CD14-positive monocyte (primary cell): ENCODE data around the gene ESRRB. TPM values are rescaled to one million over a fixed set of nuclear protein-coding genes. Genes with fewer than 3 reads are reported as not detected.

Source experiments
- DNase-seq, 3 donors: peaks; one replicate each; pipeline ENCODE4 v3.0.0-alpha.2; 2011 to 2022
- H2AFZ ChIP-seq: 2 replicates; pipeline ENCODE4 v1.6.0; 2012; ENCODE audit warnings: mild to moderate bottlenecking, low read depth, low read length, inconsistent platforms; ENCODE audit not compliant: insufficient read depth, poor library complexity, severe bottlenecking
- H3K27ac ChIP-seq, 2 donors: 1 replicate in 1 of 2; 2 replicates in 1 of 2; pipeline ENCODE4 v1.5.1; 2012 to 2013; ENCODE audit warnings: low read length in 2 of 2, control low read depth in 1 of 2, inconsistent platforms in 1 of 2, low read depth in 1 of 2, mild to moderate bottlenecking in 1 of 2
- H3K27me3 ChIP-seq, 2 donors: one replicate each; pipeline versions ENCODE4 v1.6.0 to v1.6.1; 2011 to 2013; ENCODE audit warnings: low read length in 2 of 2; ENCODE audit not compliant: control insufficient read depth in 2 of 2, insufficient read depth in 2 of 2
- H3K36me3 ChIP-seq, 2 donors: replicated peaks in 1 of 2; 1 replicate in 1 of 2; 2 replicates in 1 of 2; pipeline versions ENCODE4 v1.5.1 to v1.6.1; 2012 to 2013; ENCODE audit warnings: low read length in 2 of 2, control low read depth in 1 of 2, inconsistent platforms in 1 of 2, mild to moderate bottlenecking in 1 of 2; ENCODE audit not compliant: insufficient read depth in 2 of 2, control insufficient read depth in 1 of 2
- H3K4me1 ChIP-seq, 2 donors: 1 replicate in 1 of 2; 2 replicates in 1 of 2; pipeline versions ENCODE4 v1.5.1 to v1.6.1; 2012 to 2013; ENCODE audit warnings: low read length in 2 of 2, control low read depth in 1 of 2, inconsistent platforms in 1 of 2, mild to moderate bottlenecking in 1 of 2, moderate library complexity in 1 of 2; ENCODE audit not compliant: insufficient read depth in 2 of 2, control insufficient read depth in 1 of 2
- H3K4me2 ChIP-seq: replicated peaks from 2 replicates; pipeline ENCODE3; 2012; ENCODE audit warnings: low read length, moderate library complexity, mild to moderate bottlenecking; ENCODE audit not compliant: poor library complexity, severe bottlenecking; ENCODE audit errors: extremely low read depth
- H3K4me3 ChIP-seq, 3 experiments: fragments of 200-600 bp in 1 of 3; sonication (generic) in 1 of 3; replicated peaks in 1 of 3; 1 replicate in 2 of 3; 2 replicates in 1 of 3; pipeline ENCODE4 v1.5.1; 2011 to 2013; ENCODE audit warnings: low read length in 3 of 3, mild to moderate bottlenecking in 3 of 3, control low read depth in 2 of 3, low read depth in 2 of 3, inconsistent platforms in 1 of 3, moderate library complexity in 1 of 3
- H3K79me2 ChIP-seq: 2 replicates; pipeline ENCODE4 v1.6.0; 2012; ENCODE audit warnings: mild to moderate bottlenecking, control low read depth, inconsistent platforms, low read length, moderate library complexity; ENCODE audit not compliant: insufficient read depth
- H3K9ac ChIP-seq: 2 replicates; pipeline ENCODE4 v1.6.0; 2017; ENCODE audit warnings: low read length, mild to moderate bottlenecking; ENCODE audit not compliant: insufficient read depth, poor library complexity, severe bottlenecking
- H3K9me3 ChIP-seq, 2 donors: replicated peaks in 1 of 2; 1 replicate in 1 of 2; 2 replicates in 1 of 2; pipeline versions ENCODE4 v1.5.1 to v1.6.1; 2012 to 2013; ENCODE audit warnings: low read length in 2 of 2, control low read depth in 1 of 2; ENCODE audit not compliant: control insufficient read depth in 1 of 2, insufficient read depth in 1 of 2
- H4K20me1 ChIP-seq: 2 replicates; pipeline ENCODE4 v1.6.0; 2012; ENCODE audit warnings: mild to moderate bottlenecking, low read length, control low read depth, moderate library complexity; ENCODE audit not compliant: insufficient read depth
- H3K27ac Mint-ChIP-seq, 7 donors: one replicate each; pipeline ENCODE4 v1.8.0; 2020; ENCODE audit warnings: mild to moderate bottlenecking in 7 of 7, mixed read lengths in 7 of 7, moderate library complexity in 6 of 7, inconsistent platforms in 2 of 7
- H3K27me3 Mint-ChIP-seq, 3 donors: one replicate each; pipeline ENCODE4 v1.8.0; 2021 to 2022; ENCODE audit warnings: low read depth in 3 of 3, mild to moderate bottlenecking in 3 of 3, mixed read lengths in 3 of 3, moderate library complexity in 3 of 3, inconsistent platforms in 1 of 3
- H3K36me3 Mint-ChIP-seq, 2 donors: one replicate each; pipeline ENCODE4 v1.8.0; 2020; ENCODE audit warnings: mixed read lengths in 2 of 2, inconsistent platforms in 1 of 2, mild to moderate bottlenecking in 1 of 2
- H3K4me1 Mint-ChIP-seq: one replicate; pipeline ENCODE4 v1.8.0; 2020; ENCODE audit warnings: mild to moderate bottlenecking, mixed read lengths
- H3K4me3 Mint-ChIP-seq, 2 donors: one replicate each; pipeline ENCODE4 v1.8.0; 2020; ENCODE audit warnings: mild to moderate bottlenecking in 2 of 2, mixed read lengths in 2 of 2, moderate library complexity in 1 of 2
- H3K9me3 Mint-ChIP-seq, 7 donors: one replicate each; pipeline ENCODE4 v1.8.0; 2020 to 2022; ENCODE audit warnings: mixed read lengths in 7 of 7, mild to moderate bottlenecking in 6 of 7, moderate library complexity in 6 of 7, inconsistent platforms in 2 of 7
- whole genome bisulfite sequencing: methylation state at CpG from one replicate; pipeline ENCODE4 v1.1.5; 2013; ENCODE audit warnings: missing lambda C conversion rate; ENCODE audit not compliant: insufficient coverage; 5-methylcytosine and 5-hydroxymethylcytosine counted together
- intact Hi-C, 2 donors: fragments of 100-400 bp; cut with micrococcal nuclease; formaldehyde crosslinking; loops; one replicate each; pipeline versions ENCODE4 v1.15.0 to v1.15.1; 2023
- polyA plus RNA-seq, 3 donors: library from polyadenylated mRNA; depleted of rRNA in 1 of 3; unstranded in 2 of 3; stranded (reverse) in 1 of 3; fragments of 300-500 nt in 2 of 3; fragments of >200 nt in 1 of 3; fragmentation: Illumina TruSeq in 2 of 3; gene quantifications; 1 replicate in 2 of 3; 2 replicates in 1 of 3; pipeline ENCODE4 v1.2.3, GENCODE V29; 2012 to 2021
- TF ChIP-seq, protein P1 (sequence below): fragments of 200-600 bp; IDR thresholded peaks from one replicate; pipeline ENCODE4 v1.8.0; 2022; ENCODE audit warnings: antibody characterized with exemption, mild to moderate bottlenecking

The ESRRB gene
- polyA plus RNA-seq, 3 donors, result 0.03 TPM; not detected in 2

DNA sequence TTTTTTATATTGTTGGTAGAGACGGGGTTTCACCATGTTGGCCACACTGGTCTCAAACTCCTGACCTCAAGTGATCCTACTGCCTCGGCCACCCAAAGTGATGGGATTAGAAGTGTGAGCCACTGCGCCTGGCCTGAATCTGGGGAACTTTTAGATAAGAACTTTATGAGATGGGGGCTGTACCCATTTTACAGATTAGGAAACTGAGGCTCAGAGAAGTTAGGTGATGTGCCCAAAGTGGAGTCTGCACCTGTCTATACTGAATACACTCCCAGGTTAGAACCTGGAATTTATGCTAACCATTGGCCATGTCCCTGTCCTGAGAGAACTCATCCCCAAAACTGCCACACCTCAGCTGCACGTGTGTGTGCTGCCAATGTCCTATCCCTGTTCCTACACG, 81.9 kb downstream of the ESRRB start:
- WGBS, result 100% methylated on average over 1 of the region's 5 CpGs
- no peak overlapping the region for H3K4me2 ChIP-seq
- no peak overlapping the region for H3K9ac ChIP-seq
- H3K4me3 ChIP-seq, result no peak overlapping the region
- Mint-ChIP-seq H3K4me1 (no peaks in the 10 kb centered on the region), H3K36me3 (no peaks in the 10 kb centered on the region), H3K27ac (no peak overlapping the region), H3K4me3 (no peak overlapping the region), H3K27me3 (peaks cover 4 to 7% (median 6%) of the 10 kb centered on the region in 3 donors), H3K9me3 (peaks cover 0 to 1% (median 0%) of the 10 kb centered on the region in 7 donors)
- intact Hi-C loops, result no loop called here
- H3K27ac ChIP-seq, result no peak overlapping the region
- no peak for DNase-seq
- H3K9me3 ChIP-seq, result no peaks in the 10 kb centered on the region
- H4K20me1 ChIP-seq, result no peaks in the 10 kb centered on the region
- no peaks in the 10 kb centered on the region for H3K36me3 ChIP-seq
- TF ChIP-seq, protein P1, sequence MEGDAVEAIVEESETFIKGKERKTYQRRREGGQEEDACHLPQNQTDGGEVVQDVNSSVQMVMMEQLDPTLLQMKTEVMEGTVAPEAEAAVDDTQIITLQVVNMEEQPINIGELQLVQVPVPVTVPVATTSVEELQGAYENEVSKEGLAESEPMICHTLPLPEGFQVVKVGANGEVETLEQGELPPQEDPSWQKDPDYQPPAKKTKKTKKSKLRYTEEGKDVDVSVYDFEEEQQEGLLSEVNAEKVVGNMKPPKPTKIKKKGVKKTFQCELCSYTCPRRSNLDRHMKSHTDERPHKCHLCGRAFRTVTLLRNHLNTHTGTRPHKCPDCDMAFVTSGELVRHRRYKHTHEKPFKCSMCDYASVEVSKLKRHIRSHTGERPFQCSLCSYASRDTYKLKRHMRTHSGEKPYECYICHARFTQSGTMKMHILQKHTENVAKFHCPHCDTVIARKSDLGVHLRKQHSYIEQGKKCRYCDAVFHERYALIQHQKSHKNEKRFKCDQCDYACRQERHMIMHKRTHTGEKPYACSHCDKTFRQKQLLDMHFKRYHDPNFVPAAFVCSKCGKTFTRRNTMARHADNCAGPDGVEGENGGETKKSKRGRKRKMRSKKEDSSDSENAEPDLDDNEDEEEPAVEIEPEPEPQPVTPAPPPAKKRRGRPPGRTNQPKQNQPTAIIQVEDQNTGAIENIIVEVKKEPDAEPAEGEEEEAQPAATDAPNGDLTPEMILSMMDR, result no peak
- H3K27me3 ChIP-seq, result no peaks in the 10 kb centered on the region
- no peaks in the 10 kb centered on the region for H3K79me2 ChIP-seq
- H2AFZ ChIP-seq, result no peak overlapping the region
- no peaks in the 10 kb centered on the region for H3K4me1 ChIP-seq

DNA sequence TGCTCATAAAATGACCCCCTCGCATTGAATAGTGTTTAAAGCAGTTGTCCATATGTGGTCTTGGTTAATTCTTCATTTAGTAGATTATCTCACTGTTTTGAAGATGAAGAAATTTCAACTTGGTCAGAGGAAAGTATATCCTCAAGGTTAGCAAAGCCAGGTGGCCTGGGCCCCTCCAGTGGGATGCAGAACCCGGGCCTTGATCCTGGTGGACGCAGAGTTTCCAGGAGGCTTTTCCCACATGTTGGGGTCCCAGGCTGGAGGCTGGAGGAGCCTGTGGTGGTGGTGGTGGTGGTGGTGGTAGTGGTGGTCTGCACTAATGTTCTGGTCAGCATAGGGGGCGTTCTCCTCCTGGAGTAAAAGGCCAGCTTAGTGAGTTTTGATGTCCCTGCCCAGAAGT, 85.9 kb downstream of the ESRRB start:
- Mint-ChIP-seq H3K36me3 (no peaks in the 10 kb centered on the region), H3K27me3 (peaks cover 4% of the 10 kb centered on the region in 3 donors), H3K9me3 (peaks cover 0 to 1% (median 0%) of the 10 kb centered on the region in 7 donors), H3K27ac (no peak overlapping the region), H3K4me1 (no peaks in the 10 kb centered on the region), H3K4me3 (no peak overlapping the region)
- H3K4me2 ChIP-seq, result no peak overlapping the region
- intact Hi-C loops, result no loop called here
- WGBS, result 100% methylated on average over 2 of the region's 4 CpGs
- no peaks in the 10 kb centered on the region for H4K20me1 ChIP-seq
- H3K36me3 ChIP-seq, result no peaks in the 10 kb centered on the region
- no peaks in the 10 kb centered on the region for H3K79me2 ChIP-seq
- H3K4me1 ChIP-seq, result no peaks in the 10 kb centered on the region
- DNase-seq, result no peak
- H3K9me3 ChIP-seq, result no peaks in the 10 kb centered on the region
- no peak overlapping the region for H2AFZ ChIP-seq
- no peak overlapping the region for H3K4me3 ChIP-seq
- TF ChIP-seq, protein P1, result no peak
- H3K27ac ChIP-seq, result no peak overlapping the region
- no peaks in the 10 kb centered on the region for H3K27me3 ChIP-seq
- no peak overlapping the region for H3K9ac ChIP-seq
